Trophoblast cell (in vitro differentiated cells and primary cell): ENCODE results near the gene STX16.
"Not testable (repeated sequence)": the region's sequence is repeated elsewhere in the genome, so short reads cannot be mapped to it uniquely, and the experiment has no call there.

Experiments
- DNase-seq, 2 donors: peaks; one replicate each; pipeline ENCODE4 v3.0.0-alpha.2; 2016
- H2AFZ ChIP-seq: 2 replicates; pipeline ENCODE4 v1.6.1; 2013; ENCODE audit warnings: low read length, moderate library complexity, mild to moderate bottlenecking; ENCODE audit not compliant: insufficient read depth, poor library complexity
- H2AK5ac ChIP-seq: 2 replicates; pipeline ENCODE4 v1.6.1; 2013; ENCODE audit warnings: mild to moderate bottlenecking, low read length
- H2BK120ac ChIP-seq: 2 replicates; pipeline ENCODE4 v1.6.1; 2013; ENCODE audit warnings: low read length, mild to moderate bottlenecking, moderate library complexity; ENCODE audit not compliant: insufficient read depth, poor library complexity
- H2BK12ac ChIP-seq: 2 replicates; pipeline ENCODE4 v1.6.1; 2013; ENCODE audit warnings: mild to moderate bottlenecking, low read length, moderate library complexity
- H2BK5ac ChIP-seq: 2 replicates; pipeline ENCODE4 v1.6.1; 2013; ENCODE audit warnings: low read length, low read depth, moderate library complexity, mild to moderate bottlenecking; ENCODE audit not compliant: poor library complexity
- H3K14ac ChIP-seq: 2 replicates; pipeline ENCODE4 v1.6.1; 2013; ENCODE audit warnings: mild to moderate bottlenecking, low read length
- H3K18ac ChIP-seq: 2 replicates; pipeline ENCODE4 v1.6.1; 2013; ENCODE audit warnings: mild to moderate bottlenecking, low read length
- H3K23ac ChIP-seq: 2 replicates; pipeline ENCODE4 v1.6.1; 2013; ENCODE audit warnings: low read length
- H3K27ac ChIP-seq: 2 replicates; pipeline ENCODE4 v1.5.1; 2013; ENCODE audit warnings: low read depth, mild to moderate bottlenecking, inconsistent platforms, low read length, moderate library complexity
- H3K27me3 ChIP-seq: 2 replicates; pipeline ENCODE4 v1.6.1; 2013; ENCODE audit warnings: inconsistent platforms, mild to moderate bottlenecking, low read length, moderate library complexity; ENCODE audit not compliant: insufficient read depth
- H3K36me3 ChIP-seq, 2 experiments: 1 replicate in 1 of 2; 2 replicates in 1 of 2; pipeline ENCODE4 v1.6.1; 2013; ENCODE audit warnings: low read length in 2 of 2, mild to moderate bottlenecking in 2 of 2, moderate library complexity in 1 of 2; ENCODE audit not compliant: insufficient read depth in 2 of 2, control insufficient read depth in 1 of 2
- H3K4ac ChIP-seq: 2 replicates; pipeline ENCODE4 v1.6.1; 2013; ENCODE audit warnings: low read depth, mild to moderate bottlenecking, low read length, moderate library complexity
- H3K4me1 ChIP-seq, 2 experiments: 1 replicate in 1 of 2; 2 replicates in 1 of 2; pipeline ENCODE4 v1.6.1; 2013; ENCODE audit warnings: low read length in 2 of 2, mild to moderate bottlenecking in 2 of 2, moderate library complexity in 1 of 2; ENCODE audit not compliant: insufficient read depth in 2 of 2, control insufficient read depth in 1 of 2
- H3K4me2 ChIP-seq: 2 replicates; pipeline ENCODE4 v1.6.1; 2013; ENCODE audit warnings: inconsistent platforms, mild to moderate bottlenecking, low read length, moderate library complexity
- H3K4me3 ChIP-seq: 2 replicates; pipeline ENCODE4 v1.5.1; 2013; ENCODE audit warnings: mild to moderate bottlenecking, low read depth, low read length, inconsistent platforms
- H3K79me1 ChIP-seq: one replicate; pipeline ENCODE4 v1.6.1; 2013; ENCODE audit warnings: low read length
- H3K79me2 ChIP-seq: 2 replicates; pipeline ENCODE4 v1.6.1; 2013; ENCODE audit warnings: low read length, mild to moderate bottlenecking; ENCODE audit not compliant: control insufficient read depth, insufficient read depth, poor library complexity
- H3K9ac ChIP-seq: 2 replicates; pipeline ENCODE4 v1.6.1; 2013; ENCODE audit warnings: mild to moderate bottlenecking, low read length
- H3K9me3 ChIP-seq: 2 replicates; pipeline ENCODE4 v1.6.1; 2013; ENCODE audit warnings: low read depth, mild to moderate bottlenecking, control low read depth, inconsistent platforms, low read length; ENCODE audit not compliant: insufficient read depth
- H4K12ac ChIP-seq: 2 replicates; pipeline ENCODE4 v1.6.1; 2013; ENCODE audit warnings: low read depth, mild to moderate bottlenecking, low read length, moderate library complexity
- H4K8ac ChIP-seq: 2 replicates; pipeline ENCODE4 v1.6.1; 2013; ENCODE audit warnings: low read depth, mild to moderate bottlenecking, low read length, moderate library complexity
- H4K91ac ChIP-seq: one replicate; pipeline ENCODE4 v1.6.1; 2013; ENCODE audit warnings: low read depth, mild to moderate bottlenecking, low read length, moderate library complexity
- WGBS: extraction: QIAGEN DNeasy Blood & Tissue Kit; methylation state at CpG from one replicate; pipeline ENCODE4 v1.1.7; 2013; ENCODE audit warnings: missing lambda C conversion rate; ENCODE audit not compliant: insufficient read length, insufficient coverage; ENCODE audit errors: extremely low coverage; 5-methylcytosine and 5-hydroxymethylcytosine counted together

STX16 gene

DNA sequence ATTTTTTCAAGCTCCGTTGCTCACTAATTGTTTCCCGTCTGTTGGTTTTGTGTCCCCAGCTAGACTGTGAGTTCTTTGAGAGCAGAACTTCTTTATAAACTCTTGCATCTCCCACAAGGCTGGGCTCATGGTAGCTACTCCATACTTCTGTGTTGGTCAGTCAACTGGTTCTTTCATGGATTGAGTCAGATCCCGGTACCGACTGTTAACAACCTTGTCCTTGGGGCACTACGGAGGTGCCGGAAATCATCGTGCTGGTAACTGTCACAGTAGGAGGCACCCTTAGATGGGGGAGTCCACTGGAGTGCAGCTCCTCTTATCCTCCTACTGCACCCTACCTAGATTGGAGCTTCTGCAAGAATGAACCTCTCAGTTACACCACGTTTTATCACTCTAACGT, 8.6 kb upstream of the STX16 start:
- no peaks in the 10 kb centered on the region for H3K9me3 ChIP-seq
- H4K91ac ChIP-seq: no peak overlapping the region
- H3K27me3 ChIP-seq: no peaks in the 10 kb centered on the region
- H3K27ac ChIP-seq: no peak overlapping the region
- no peak overlapping the region for H3K4me3 ChIP-seq
- WGBS: no CpG with 5 or more reads among the region's 9 CpGs
- H3K36me3 ChIP-seq: no peaks in the 10 kb centered on the region
- H3K4me1 ChIP-seq: no peaks in the 10 kb centered on the region
- H2BK5ac ChIP-seq: no peak overlapping the region
- H2AFZ ChIP-seq: no peak overlapping the region
- H3K18ac ChIP-seq: no peak overlapping the region
- no peak overlapping the region for H3K14ac ChIP-seq
- no peaks in the 10 kb centered on the region for H3K79me1 ChIP-seq
- H3K4me2 ChIP-seq: no peak overlapping the region
- H3K4ac ChIP-seq: no peak overlapping the region
- no peak overlapping the region for H3K23ac ChIP-seq
- no peak overlapping the region for H4K8ac ChIP-seq
- no peaks in the 10 kb centered on the region for H3K79me2 ChIP-seq
- no peak for DNase-seq
- no peak overlapping the region for H2BK120ac ChIP-seq
- H2BK12ac ChIP-seq: no peak overlapping the region
- no peak overlapping the region for H3K9ac ChIP-seq
- no peak overlapping the region for H2AK5ac ChIP-seq
- no peak overlapping the region for H4K12ac ChIP-seq

DNA sequence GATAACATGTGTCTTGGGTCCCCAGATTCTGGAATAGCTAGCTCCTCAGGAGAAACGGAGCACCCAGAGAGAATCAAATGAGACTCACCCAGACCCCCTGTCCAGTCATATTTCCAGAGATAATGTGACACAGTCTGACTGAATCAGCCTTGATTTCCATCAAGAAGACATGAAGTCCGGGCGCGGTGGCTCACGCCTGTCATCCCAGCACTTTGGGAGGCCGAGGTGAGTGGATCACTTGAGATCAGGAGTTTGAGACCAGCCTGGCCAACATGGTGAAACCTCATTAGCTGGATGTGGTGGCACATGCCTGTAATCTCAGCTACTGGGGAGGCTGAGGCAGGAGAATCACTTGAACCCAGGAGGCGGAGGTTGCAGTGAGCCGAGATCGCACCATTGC, 8.2 kb upstream of the STX16 start:
- H3K4me2 ChIP-seq, H3K36me3 ChIP-seq, DNase-seq, H3K27ac ChIP-seq, H4K8ac ChIP-seq, H3K23ac ChIP-seq, H2BK5ac ChIP-seq, H3K4me1 ChIP-seq, H4K91ac ChIP-seq, H2BK120ac ChIP-seq, H3K4ac ChIP-seq, H2BK12ac ChIP-seq, H2AFZ ChIP-seq, H2AK5ac ChIP-seq, H3K14ac ChIP-seq, H3K18ac ChIP-seq, H3K79me1 ChIP-seq, H3K4me3 ChIP-seq, H3K9ac ChIP-seq, H3K9me3 ChIP-seq, H3K79me2 ChIP-seq, H3K27me3 ChIP-seq, H4K12ac ChIP-seq: not testable (repeated sequence)
- WGBS: no CpG with 5 or more reads among the region's 9 CpGs

DNA sequence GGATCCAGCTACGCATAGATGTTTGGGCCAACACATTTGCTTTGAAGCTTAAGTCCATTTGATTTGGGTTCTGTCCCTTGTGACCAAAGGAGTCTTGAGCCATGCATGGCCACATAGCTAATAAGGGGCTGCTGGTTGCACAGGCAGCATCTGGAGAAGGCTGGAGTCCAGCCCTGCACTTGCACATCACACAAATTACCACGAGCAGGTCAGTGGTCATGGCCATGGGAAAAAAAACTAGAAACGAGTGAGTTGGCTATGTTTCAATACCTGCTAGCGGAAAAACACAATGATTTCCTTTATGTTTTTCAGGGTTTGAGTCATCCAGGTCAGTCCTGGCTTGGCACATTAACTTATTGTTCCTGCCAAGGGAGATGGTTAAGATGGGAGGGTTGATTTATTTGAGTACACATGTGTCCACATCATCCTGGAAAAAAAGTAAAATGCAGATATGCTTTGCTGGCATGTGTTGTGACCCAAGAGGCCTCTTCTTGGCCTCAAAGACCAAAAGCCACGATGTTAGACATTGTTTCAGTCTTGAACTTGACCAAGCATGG, 5.6 kb upstream of the STX16 start:
- Histone ChIP-seq H3K9ac (no peak overlapping the region), H3K27me3 (no peaks in the 10 kb centered on the region), H2AK5ac (no peak overlapping the region), H3K4me2 (no peak overlapping the region), H2BK5ac (no peak overlapping the region), H4K91ac (no peak overlapping the region), H3K36me3 (no peaks in the 10 kb centered on the region), H3K4me3 (no peak overlapping the region), H3K23ac (no peak overlapping the region), H3K4ac (no peak overlapping the region), H3K14ac (no peak overlapping the region), H4K12ac (no peak overlapping the region), H4K8ac (no peak overlapping the region), H3K9me3 (no peaks in the 10 kb centered on the region), H3K79me1 (peaks cover 11% of the 10 kb centered on the region), H3K27ac (no peak overlapping the region), H3K4me1 (peaks cover 2 to 3% of the 10 kb centered on the region in 2 experiments), H3K79me2 (peaks cover 6% of the 10 kb centered on the region), H2BK12ac (no peak overlapping the region), H2BK120ac (no peak overlapping the region), H3K18ac (no peak overlapping the region), H2AFZ (no peak overlapping the region)
- no CpG with 5 or more reads among the region's 5 CpGs for WGBS
- DNase-seq: no peak

DNA sequence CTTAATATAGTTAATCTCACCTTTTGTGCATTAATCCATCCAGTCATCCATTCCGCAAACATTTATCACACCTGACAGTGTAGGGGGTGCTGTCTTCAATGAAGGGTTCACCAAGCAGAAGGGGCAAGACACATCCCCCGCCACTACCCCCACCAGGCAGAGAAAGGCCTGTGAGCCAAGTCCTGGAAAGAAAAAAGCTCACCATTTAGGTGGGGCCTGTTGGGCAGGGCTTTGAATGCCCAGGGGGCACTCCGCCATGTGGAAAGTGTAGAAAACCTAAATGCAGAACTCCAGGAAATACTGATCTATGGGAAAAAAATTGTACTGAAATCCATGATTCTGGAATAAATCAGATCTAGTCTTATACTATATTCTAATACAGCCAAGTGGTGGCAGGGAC, 4.8 kb upstream of the STX16 start:
- H3K9me3 ChIP-seq: no peaks in the 10 kb centered on the region
- no peak overlapping the region for H3K14ac ChIP-seq
- H3K4me3 ChIP-seq: no peak overlapping the region
- H3K36me3 ChIP-seq: no peaks in the 10 kb centered on the region
- no peak overlapping the region for H2AK5ac ChIP-seq
- no peak overlapping the region for H2BK5ac ChIP-seq
- H3K4me1 ChIP-seq: peaks cover 2 to 3% of the 10 kb centered on the region in 2 experiments
- H3K18ac ChIP-seq: no peak overlapping the region
- H3K79me2 ChIP-seq: peaks cover 9% of the 10 kb centered on the region
- H2BK120ac ChIP-seq: no peak overlapping the region
- no peak for DNase-seq
- no peak overlapping the region for H4K8ac ChIP-seq
- WGBS: no CpG with 5 or more reads among the region's 3 CpGs
- no peak overlapping the region for H3K4me2 ChIP-seq
- no peak overlapping the region for H4K12ac ChIP-seq
- H3K23ac ChIP-seq: no peak overlapping the region
- no peaks in the 10 kb centered on the region for H3K27me3 ChIP-seq
- no peak overlapping the region for H3K4ac ChIP-seq
- H3K27ac ChIP-seq: no peak overlapping the region
- no peak overlapping the region for H3K9ac ChIP-seq
- peaks cover 16% of the 10 kb centered on the region for H3K79me1 ChIP-seq
- H4K91ac ChIP-seq: no peak overlapping the region
- H2BK12ac ChIP-seq: no peak overlapping the region
- no peak overlapping the region for H2AFZ ChIP-seq
